Endothelial cell of umbilical vein (primary cell): ENCODE data around the gene SUGCT. TPM values are rescaled to one million over a fixed set of nuclear protein-coding genes. Genes with fewer than 3 reads are reported as not detected.

Experiments
- BruUV-seq: library from RNA; stranded (reverse); fragments of 400-500 nt; replicated peaks from 2 replicates; lab custom pipeline; 2021; lab: Mats Ljungman, UMichigan
- CTCF ChIA-PET: fragments of 300-600, 350-600 bp; sonication (Branson Sonifier 250); formaldehyde crosslinking; loops from one replicate; lab custom pipeline; 2021; ENCODE audit warnings: antibody characterized with exemption, inconsistent platforms; lab: Charles Lee
- POLR2A ChIA-PET: fragments of 300-600, 350-600 bp; sonication (Branson Sonifier 250); formaldehyde crosslinking; loops from one replicate; lab custom pipeline; 2021; ENCODE audit warnings: antibody characterized with exemption, inconsistent platforms; lab: Charles Lee
- DNase-seq: peaks from one replicate; pipeline ENCODE4 v3.0.0-alpha.2; 2011; ENCODE audit warnings: low read depth, low spot score
- FAIRE-seq: peaks from 2 replicates; lab custom pipeline; 2011; peaks lifted over from hg19 to GRCh38; lab: Jason Lieb, UNC
- H2AFZ ChIP-seq: 2 replicates; pipeline ENCODE4 v1.6.0; 2012; ENCODE audit warnings: low read depth, low read length, control low read depth, inconsistent platforms
- H3K27ac ChIP-seq: 2 replicates; pipeline ENCODE4 v1.5.1; 2011; ENCODE audit warnings: low read depth, mild to moderate bottlenecking, control low read depth, low read length, moderate library complexity; ENCODE audit not compliant: insufficient read depth
- H3K27me3 ChIP-seq, 2 experiments: 2 replicates each; pipeline versions ENCODE4 v1.6.0 to v1.6.1; 2011; ENCODE audit warnings: low read length in 2 of 2, mixed read lengths in 1 of 2; ENCODE audit not compliant: control insufficient read depth in 2 of 2, insufficient read depth in 2 of 2
- H3K36me3 ChIP-seq, 2 experiments: 2 replicates in 1 of 2; 3 replicates in 1 of 2; pipeline ENCODE4 v1.5.1; 2011; ENCODE audit warnings: low read length in 2 of 2, mild to moderate bottlenecking in 1 of 2, moderate library complexity in 1 of 2; ENCODE audit not compliant: control insufficient read depth in 2 of 2, insufficient read depth in 2 of 2; ENCODE audit errors: extremely low read depth in 1 of 2
- H3K4me1 ChIP-seq: 3 replicates; pipeline ENCODE4 v1.5.1; 2011; ENCODE audit warnings: mild to moderate bottlenecking, low read length; ENCODE audit not compliant: control insufficient read depth, insufficient read depth; ENCODE audit errors: extremely low read depth
- H3K4me2 ChIP-seq: 2 replicates; pipeline ENCODE4 v1.6.1; 2011; ENCODE audit warnings: low read length, control low read depth, mixed read lengths; ENCODE audit not compliant: insufficient read depth
- H3K4me3 ChIP-seq, 3 experiments: fragments of 200-600 bp in 1 of 3; sonication (generic), shearing (Covaris generic) in 1 of 3; replicated peaks in 1 of 3; 2 replicates each; pipeline ENCODE4 v1.5.1; 2011 to 2016; ENCODE audit warnings: control low read depth in 3 of 3, low read length in 3 of 3, mild to moderate bottlenecking in 2 of 3, inconsistent platforms in 1 of 3, low read depth in 1 of 3, moderate library complexity in 1 of 3; ENCODE audit not compliant: insufficient read depth in 1 of 3
- H3K79me2 ChIP-seq: 2 replicates; pipeline ENCODE4 v1.6.0; 2012; ENCODE audit warnings: low read length, inconsistent platforms; ENCODE audit not compliant: control insufficient read depth, insufficient read depth
- H3K9ac ChIP-seq: replicated peaks from 2 replicates; pipeline ENCODE3; 2011; ENCODE audit warnings: low read length, control low read depth; ENCODE audit not compliant: insufficient read depth; ENCODE audit errors: extremely low read depth
- H3K9me1 ChIP-seq: replicated peaks from 3 replicates; pipeline ENCODE4 v1.6.0; 2011; ENCODE audit warnings: mild to moderate bottlenecking, low read length; ENCODE audit not compliant: control insufficient read depth, insufficient read depth; ENCODE audit errors: extremely low read depth
- H3K9me3 ChIP-seq: replicated peaks from 2 replicates; pipeline ENCODE4 v1.5.1; 2012; ENCODE audit warnings: low read length, inconsistent platforms; ENCODE audit not compliant: control insufficient read depth, insufficient read depth
- H4K20me1 ChIP-seq: replicated peaks from 2 replicates; pipeline ENCODE3; 2011; ENCODE audit warnings: mild to moderate bottlenecking, low read length; ENCODE audit not compliant: control insufficient read depth, insufficient read depth; ENCODE audit errors: extremely low read depth
- CTCF ChIP-seq, 2 donors: IDR thresholded peaks; 1 replicate in 1 of 2; 2 replicates in 1 of 2; pipeline ENCODE4 v1.5.1; 2011; ENCODE audit warnings: low read length in 2 of 2, mild to moderate bottlenecking in 2 of 2, moderate library complexity in 2 of 2, control low read depth in 1 of 2, inconsistent platforms in 1 of 2, low read depth in 1 of 2; ENCODE audit not compliant: insufficient read depth in 1 of 2; ENCODE audit errors: extremely low read depth in 1 of 2
- EZH2 ChIP-seq: IDR thresholded peaks from 2 replicates; pipeline ENCODE4 v1.6.1; 2012; ENCODE audit warnings: borderline replicate concordance, low read depth, mild to moderate bottlenecking, moderate library complexity, low read length, inconsistent platforms; ENCODE audit not compliant: severe bottlenecking
- FOS ChIP-seq: IDR thresholded peaks from 2 replicates; pipeline ENCODE4 v1.6.1; 2011; ENCODE audit warnings: mild to moderate bottlenecking, low read length, moderate library complexity, borderline replicate concordance; ENCODE audit not compliant: insufficient read depth
- GATA2 ChIP-seq: IDR thresholded peaks from 2 replicates; pipeline ENCODE4 v1.7.0; 2011; ENCODE audit warnings: low read depth, mild to moderate bottlenecking, moderate library complexity, mixed read lengths, low read length; ENCODE audit not compliant: insufficient read length, insufficient read depth
- JUN ChIP-seq: IDR thresholded peaks from 2 replicates; pipeline ENCODE4 v1.6.1; 2011; ENCODE audit warnings: borderline replicate concordance, low read depth; ENCODE audit not compliant: insufficient read length, insufficient read depth
- MAX ChIP-seq: IDR thresholded peaks from 2 replicates; pipeline ENCODE4 v1.6.1; 2011; ENCODE audit not compliant: insufficient read depth, insufficient read length
- MYC ChIP-seq: IDR thresholded peaks from one replicate; pipeline ENCODE4 v1.6.1; 2011; ENCODE audit warnings: mild to moderate bottlenecking, low read depth, low read length
- POLR2A ChIP-seq: IDR thresholded peaks from 2 replicates; pipeline ENCODE4 v1.6.1; 2012; ENCODE audit warnings: low read depth, mild to moderate bottlenecking, control low read depth, low read length
- POLR2AphosphoS5 ChIP-seq: IDR thresholded peaks from 2 replicates; pipeline ENCODE4 v1.6.1; 2012; ENCODE audit warnings: low read depth, mild to moderate bottlenecking, control low read depth, low read length, moderate library complexity; ENCODE audit not compliant: insufficient read depth
- dilution Hi-C: fragments of 300-500 bp; cut with MboI; formaldehyde crosslinking; loops from one replicate; pipeline ENCODE4 v1.15.0; 2019; ENCODE audit warnings: low sequenced_read_pairs; ENCODE audit not compliant: extremely low pct_ligation_motif_present
- intact Hi-C: fragments of 100-400 bp; cut with micrococcal nuclease; formaldehyde crosslinking; loops from one replicate; pipeline ENCODE4 v1.10.0; 2022
- polyA plus RNA-seq, 4 experiments: library from polyadenylated mRNA; depleted of rRNA in 3 of 4; stranded (reverse) in 3 of 4; unstranded in 1 of 4; fragments of >200 nt; gene quantifications; 2 replicates each; pipeline versions ENCODE4 v1.2.1 to v1.2.3, GENCODE V29; 2011 to 2012; ENCODE audit warnings: missing spikeins in 1 of 4
- total RNA-seq: library from RNA; stranded (reverse); gene quantifications from 2 replicates; pipeline ENCODE4 v1.2.3, GENCODE V29; 2021

The SUGCT gene
- total and polyA plus RNA-seq, 2 donors (not counting 3 experiments of a cell fraction or from before 2014, with no cell fraction given) = 1.2 to 1.4 TPM

- no peak for TF ChIP-seq GATA2
- no peak for TF ChIP-seq MYC
- TF ChIP-seq JUN = no peak
- no peak for TF ChIP-seq EZH2
- no peak for TF ChIP-seq FOS
- TF ChIP-seq POLR2AphosphoS5 = no peak
- H3K9me1 ChIP-seq = no peaks in the 10 kb centered on the region
- no peaks in the 10 kb centered on the region for H3K36me3 ChIP-seq
- no peaks in the 10 kb centered on the region for H4K20me1 ChIP-seq
- ChIA-PET POLR2A (no interaction called here), CTCF (interaction anchor here (1.3 kb wide), 1 partner anchor 15 kb away, joined by 5 read pairs; no protein-coding TSS in a partner anchor)
- dilution Hi-C loops (no loop called here), intact Hi-C loops (no loop called here)
- no peak overlapping the region for H3K4me2 ChIP-seq
- BruUV-seq = no TSS peak
- H3K27ac ChIP-seq = no peak overlapping the region
- no peaks in the 10 kb centered on the region for H3K4me1 ChIP-seq
- DNase-seq (no peak), FAIRE-seq (no peak)
- H3K9me3 ChIP-seq = no peaks in the 10 kb centered on the region
- H2AFZ ChIP-seq = no peak overlapping the region
- no peaks in the 10 kb centered on the region for H3K27me3 ChIP-seq
- no peak overlapping the region for H3K4me3 ChIP-seq
- H3K79me2 ChIP-seq = no peaks in the 10 kb centered on the region
- no peak overlapping the region for H3K9ac ChIP-seq
These were observed 435.4 kb downstream of the SUGCT start for GRCh38 chr7:40570223-40570622.

- Histone ChIP-seq H3K79me2 (no peaks in the 10 kb centered on the region), H3K27ac (no peak overlapping the region), H4K20me1 (no peaks in the 10 kb centered on the region), H3K27me3 (no peaks in the 10 kb centered on the region), H3K9me3 (no peaks in the 10 kb centered on the region), H3K4me3 (no peak overlapping the region), H3K36me3 (no peaks in the 10 kb centered on the region), H3K9ac (no peak overlapping the region), H3K4me1 (no peaks in the 10 kb centered on the region), H3K4me2 (no peak overlapping the region), H2AFZ (no peak overlapping the region), H3K9me1 (no peaks in the 10 kb centered on the region)
- CTCF ChIA-PET = interaction anchor here (1.6 to 2.0 kb wide), 2 partner anchors 11 to 33 kb away, joined by 4 to 9 read pairs; no protein-coding TSS in a partner anchor
- FAIRE-seq (no peak), DNase-seq (no peak)
- dilution Hi-C loops = no loop called here
- POLR2A ChIA-PET = no interaction called here
- TF ChIP-seq POLR2AphosphoS5 (no peak), GATA2 (no peak), EZH2 (no peak), MAX (no peak), MYC (no peak), FOS (no peak), JUN (no peak), CTCF (IDR thresholded peaks at IDR 0.05; ENCODE audit: extremely low read depth in 1 of 2, insufficient read depth in 1 of 2, low read depth in 1 of 2, low read length in 2 of 2) (no peak), POLR2A (no peak)
- no TSS peak for BruUV-seq
- intact Hi-C loops = no loop called here
These were observed 437.0 kb downstream of the SUGCT start for GRCh38 chr7:40571796-40572195.
